ENCODE data around the gene ARHGEF16.

Gene ARHGEF16

DNA sequence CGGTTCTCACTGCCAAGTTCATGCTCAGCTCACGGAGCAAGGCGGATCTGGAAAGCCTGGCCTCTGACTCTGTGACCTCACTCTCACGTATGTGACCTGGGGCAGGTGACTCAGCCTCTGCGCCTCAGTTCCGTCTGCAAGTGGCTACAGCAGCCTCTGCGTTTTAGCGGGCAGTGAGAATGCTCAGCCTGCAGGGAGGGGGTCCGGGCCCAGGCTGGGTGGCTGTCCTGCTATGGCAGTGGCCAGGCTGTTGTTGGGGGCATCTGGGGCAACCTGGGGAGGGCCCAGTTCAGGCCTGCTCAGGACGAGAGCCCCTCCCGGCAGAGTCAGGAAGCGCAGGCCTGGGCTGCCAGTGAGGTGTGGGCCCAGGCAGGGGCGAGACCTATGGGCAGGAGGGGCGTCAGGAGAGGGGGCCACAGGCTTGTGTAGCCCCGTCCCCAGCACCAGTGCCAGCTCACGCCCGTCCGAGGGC lies 27.9 kb downstream of the ARHGEF16 start:
- no peak for DNase-seq (ENCODE audit: low read depth)

DNA sequence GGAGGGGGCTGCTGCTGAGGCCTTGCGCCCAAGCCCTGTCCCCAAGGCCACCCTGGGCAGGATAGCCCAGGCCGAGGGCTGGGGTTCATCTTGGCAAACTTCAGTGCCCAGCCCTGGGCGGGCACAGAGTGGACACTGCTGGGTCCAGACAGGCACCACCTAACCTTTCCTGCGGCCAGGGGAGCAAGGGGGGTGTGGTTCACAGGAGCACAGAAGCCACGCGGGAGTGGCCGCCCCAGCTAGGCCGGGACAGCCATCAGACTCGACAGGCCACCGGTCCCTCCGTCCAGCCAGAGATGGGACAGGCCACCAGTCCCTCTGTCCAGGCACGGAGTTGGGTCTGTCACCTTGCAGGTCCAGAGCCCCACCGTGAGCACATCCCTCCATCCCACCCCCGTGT lies 28.9 kb downstream of the ARHGEF16 start:
- DNase-seq (ENCODE audit: low read depth): no peak

DNA sequence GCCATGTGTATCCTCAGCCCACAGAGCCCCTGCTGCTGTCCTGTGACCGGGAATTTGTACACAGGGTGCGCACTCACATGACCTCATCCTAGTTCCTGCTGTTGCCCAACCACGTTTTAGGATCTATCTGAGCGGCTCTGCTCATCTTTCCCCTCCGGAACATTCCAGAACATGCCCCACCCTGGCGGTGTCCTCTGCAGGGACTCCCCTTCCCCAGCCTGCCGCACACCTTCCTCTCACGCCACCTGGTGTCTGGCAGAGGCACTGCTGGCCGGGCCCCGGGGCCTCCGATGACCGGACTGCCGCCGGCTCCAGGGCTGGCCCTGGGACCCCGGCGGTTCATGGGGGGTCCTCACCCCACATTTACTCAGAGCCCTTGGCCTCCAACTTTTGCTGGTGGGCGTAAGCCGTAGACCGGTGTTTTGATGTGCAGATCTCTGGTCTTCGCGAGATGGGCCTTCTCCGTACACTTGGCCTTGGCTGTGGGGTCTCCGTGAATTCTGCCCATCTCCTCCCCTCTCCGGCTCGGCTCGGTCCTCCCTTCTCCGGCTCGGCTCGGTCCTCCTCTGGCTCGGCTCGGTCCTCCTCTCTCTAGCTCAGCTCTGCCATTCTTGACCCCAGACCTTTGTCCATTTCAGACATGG lies 29.5 kb downstream of the ARHGEF16 start:
- no peak for DNase-seq (ENCODE audit: low read depth)

DNA sequence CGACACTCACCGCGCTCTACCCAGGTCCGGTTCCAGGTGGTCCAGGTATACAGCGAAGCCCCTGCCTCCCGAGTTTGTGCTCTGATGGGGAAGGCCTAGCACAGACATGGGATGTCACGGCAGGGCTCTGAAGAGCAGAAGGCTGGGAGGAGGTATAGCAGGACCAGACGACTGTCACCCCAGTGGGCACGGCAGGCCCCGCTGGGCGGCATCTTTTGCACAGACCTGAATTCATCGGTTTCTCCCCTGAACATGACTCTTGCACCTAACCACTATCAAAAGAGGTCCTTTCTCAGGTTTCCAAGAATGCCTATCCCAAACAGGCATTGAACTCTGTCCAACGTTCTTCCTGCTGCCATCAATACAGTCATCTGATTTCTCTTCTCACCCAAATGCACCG lies 30.6 kb downstream of the ARHGEF16 start:
- DNase-seq (ENCODE audit: low read depth): no peak

DNA sequence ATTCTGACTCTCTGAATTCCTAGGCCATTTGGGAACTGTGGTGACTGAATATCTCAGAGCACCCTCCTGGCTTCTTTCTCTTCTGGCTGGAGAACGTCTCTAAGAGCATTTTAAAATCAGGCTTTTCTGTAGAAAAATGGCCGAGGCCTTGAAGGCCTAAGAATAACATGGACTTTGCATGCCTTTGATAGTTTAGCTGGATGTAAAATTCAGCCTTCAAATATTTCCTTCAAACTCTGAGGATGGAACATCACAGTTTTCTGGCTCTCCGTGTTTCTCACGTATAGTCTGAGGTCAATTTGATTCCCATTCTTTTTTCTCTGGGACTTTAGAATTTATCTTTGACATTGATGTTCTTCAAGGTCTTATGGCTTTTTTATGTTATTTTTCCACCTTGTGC lies 34.0 kb downstream of the ARHGEF16 start:
- no peak for DNase-seq (ENCODE audit: low read depth)

DNA sequence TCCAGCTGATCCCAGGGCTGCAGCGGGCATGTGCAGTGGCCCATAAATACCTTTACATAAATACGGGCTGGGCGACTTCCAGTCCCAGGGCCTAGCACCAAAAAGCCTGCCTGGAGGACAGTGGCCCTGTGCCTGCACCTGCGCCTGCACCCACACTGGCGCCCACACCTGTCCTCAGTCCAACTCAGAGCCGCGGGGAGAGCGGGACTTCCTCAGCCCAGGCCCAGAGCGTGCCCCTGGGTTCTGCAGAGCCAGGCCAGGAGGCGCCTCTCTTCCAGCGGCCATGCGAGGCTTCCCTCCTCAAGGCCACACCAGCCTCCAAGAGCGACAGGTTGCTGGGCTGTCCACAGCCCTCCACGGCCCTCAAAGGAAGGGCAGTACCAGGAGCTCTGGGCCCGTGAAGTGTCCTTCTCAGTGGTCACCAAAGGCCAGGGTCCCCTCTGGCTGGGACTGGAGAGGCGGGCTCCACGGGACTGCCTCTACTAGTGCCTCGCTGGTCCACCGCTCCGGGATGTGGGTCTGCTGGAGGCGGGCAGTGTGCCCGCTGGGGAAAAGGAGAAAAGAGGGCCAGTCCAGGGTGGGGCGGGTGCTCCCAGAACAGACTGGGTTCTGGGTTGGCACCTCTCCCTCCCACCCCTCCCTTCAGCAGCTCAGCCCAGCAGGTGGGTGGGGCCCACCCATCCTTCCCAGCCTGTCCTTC lies 35.7 kb downstream of the ARHGEF16 start:
- no peak for DNase-seq (ENCODE audit: low read depth)

DNA sequence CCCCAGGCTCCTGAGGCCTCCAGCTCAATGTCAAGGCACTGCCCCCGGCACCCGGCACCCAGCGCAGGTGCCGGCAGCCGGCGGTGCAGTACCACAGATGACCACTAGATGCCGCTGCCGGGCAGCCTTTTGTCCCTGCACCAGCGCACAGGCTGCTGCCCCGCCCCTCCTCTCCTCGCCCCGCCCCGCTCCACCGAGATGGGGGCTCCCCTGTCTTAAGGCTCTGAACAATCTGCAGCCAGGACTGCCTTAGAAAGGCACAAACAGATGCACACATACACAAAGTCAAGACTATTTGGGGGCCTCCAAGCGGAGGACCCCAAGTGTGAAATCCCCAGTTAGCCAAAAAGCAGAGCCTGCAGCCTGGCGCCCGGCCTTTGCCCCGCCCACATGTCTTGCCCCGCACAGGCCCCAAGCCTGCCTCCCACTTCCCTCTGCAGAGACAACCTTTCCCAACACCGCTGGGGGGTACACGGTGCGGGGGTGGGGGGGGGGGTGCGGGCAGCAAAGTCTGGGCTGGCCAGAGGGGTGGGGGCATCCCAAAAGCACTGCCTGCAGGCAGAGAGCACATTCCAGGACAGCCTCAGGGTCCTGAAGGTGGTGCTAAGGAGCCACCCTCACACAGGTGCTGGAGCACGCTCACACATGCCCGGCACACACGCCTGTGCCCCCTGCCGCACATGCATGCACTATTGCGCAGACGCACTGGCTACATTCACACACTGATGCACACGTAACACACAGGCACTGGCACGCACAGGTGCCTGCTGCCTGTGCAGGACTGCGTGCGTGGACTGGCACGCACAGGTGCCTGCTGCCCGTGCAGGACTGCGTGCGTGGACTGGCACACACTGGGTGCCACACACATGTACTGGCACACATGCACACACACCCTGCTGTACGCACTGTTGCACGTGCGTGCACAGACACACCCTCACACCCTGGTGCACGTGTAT lies 37.1 kb downstream of the ARHGEF16 start:
- DNase-seq (ENCODE audit: low read depth): peak; percentile 63

DNA sequence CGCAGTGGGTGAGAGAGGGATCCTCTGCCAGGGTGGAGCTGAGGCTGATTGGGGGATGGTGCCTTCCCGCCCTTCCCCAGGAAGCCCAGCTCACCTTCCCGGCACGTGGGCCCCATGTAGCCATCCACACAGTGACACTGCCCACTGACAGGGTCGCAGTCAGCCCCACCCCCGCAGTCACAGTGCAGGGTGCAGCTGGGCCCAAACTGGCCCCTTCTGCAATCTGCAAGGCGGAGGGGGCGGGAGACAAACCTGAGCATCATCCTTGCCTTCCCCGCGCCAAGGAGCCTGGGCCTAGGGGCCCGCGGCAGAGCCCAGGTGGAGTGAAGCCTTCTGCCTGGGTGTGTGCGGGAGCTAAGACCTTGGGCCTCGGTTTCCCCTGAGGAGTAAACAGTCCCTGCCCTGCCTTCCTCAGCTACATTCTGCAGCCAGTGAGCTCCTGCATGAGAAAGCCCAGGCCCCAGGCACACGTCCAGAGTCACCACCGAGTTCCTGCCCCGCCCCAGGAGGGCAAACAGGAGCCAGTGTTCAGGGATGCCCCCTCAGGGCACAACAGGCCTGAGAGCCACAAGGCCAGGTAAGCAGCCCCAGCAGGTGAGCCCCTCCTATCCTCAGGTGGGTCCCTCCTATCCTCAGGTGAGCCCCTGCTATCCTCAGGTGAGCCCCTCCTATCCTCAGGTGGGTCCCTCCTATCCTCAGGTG lies 38.2 kb downstream of the ARHGEF16 start:
- no peak for DNase-seq (ENCODE audit: low read depth)

DNA sequence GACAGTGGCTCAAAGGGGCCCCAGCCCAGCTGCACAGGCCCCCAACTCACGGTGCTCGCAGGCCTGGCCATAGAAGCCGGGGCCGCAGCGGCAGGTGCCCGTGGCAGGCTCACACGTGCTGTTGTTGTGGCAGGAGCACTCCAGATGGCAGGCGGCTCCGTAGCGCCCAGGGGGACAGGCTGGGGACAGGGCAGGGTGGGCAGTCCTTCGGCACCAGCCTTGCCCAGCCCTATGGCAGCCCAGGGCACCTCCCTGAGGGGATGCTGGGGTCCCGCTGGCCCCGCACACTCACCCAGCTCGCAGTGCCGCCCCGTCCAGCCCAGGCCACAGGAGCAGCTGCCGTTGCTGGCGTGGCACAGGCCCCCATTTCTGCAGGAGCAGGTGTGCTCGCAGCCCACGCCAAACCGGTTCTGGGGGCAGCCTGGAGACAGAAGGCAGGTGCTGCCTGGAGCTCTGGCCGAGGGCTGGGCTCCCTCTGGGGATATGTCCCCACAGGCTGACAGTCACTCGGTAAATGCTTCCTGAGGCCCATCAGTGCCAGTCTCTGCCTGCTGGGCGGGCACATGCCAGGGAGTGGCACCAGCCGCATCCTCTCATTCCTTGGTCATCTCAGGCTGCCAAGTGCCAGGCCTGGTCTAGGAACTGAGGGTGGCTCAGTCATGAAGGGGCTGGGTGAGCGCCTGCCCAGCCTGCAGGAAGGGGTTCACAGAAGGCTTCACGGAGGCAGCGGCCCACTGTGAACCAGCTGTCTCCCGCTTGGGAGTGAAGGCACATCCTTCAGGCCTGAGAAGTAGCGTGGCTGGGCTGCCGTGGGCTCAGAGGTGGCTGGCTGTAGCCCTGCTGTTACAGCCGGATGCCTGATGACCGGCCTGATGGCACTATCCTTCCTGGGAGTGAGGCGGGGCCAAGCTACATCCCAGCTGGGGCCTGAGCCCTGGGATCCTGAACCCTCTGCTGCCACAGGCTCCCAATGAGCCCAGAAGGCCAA lies 40.1 kb downstream of the ARHGEF16 start:
- no peak for DNase-seq (ENCODE audit: low read depth)

DNA sequence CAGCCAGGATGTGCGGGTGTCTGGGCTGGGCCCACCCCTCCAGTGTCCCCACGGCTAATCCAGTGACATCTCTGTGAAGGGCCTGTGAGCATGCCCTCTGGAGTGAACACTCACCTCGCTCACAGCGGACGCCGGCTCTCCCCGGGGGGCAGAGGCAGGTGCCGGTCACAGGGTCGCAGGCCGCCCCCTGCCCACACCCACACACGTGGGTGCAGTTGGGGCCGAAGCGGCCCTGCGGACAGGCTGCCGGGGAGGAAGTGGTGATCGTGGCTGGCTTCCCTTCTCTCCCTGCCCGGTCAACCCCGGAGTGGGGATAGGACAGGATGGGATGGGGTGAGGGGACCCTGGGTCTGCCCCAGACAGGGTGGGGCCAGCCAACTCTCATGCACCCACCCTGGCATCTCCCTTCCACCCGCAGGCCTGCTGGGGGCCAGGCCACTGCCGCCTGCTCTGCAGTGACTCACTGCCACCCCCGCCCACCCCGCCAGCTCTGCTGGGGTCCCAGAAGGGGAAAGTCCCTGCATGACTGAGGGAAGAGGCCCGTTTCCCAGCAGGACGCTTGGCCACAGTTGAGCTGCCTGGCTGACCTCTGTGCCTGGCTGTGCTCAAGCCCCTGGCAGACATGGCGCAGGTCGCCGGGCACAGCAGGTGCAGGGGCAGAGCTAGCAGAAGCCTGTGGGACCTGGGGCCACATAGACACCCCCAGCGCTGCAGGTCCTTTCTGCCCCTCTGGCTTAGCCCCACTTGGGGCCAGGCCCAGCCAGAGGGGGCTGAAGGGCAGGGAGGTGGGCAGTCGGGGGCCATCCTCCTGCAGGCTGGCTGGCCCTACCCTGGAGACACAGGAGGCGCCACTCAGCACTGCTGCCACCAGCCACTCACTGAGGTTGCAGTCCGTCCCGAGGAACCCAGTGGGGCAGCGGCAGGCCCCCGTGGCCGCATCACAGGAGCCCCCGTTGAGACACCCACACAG lies 41.6 kb downstream of the ARHGEF16 start:
- DNase-seq (ENCODE audit: low read depth): no peak

DNA sequence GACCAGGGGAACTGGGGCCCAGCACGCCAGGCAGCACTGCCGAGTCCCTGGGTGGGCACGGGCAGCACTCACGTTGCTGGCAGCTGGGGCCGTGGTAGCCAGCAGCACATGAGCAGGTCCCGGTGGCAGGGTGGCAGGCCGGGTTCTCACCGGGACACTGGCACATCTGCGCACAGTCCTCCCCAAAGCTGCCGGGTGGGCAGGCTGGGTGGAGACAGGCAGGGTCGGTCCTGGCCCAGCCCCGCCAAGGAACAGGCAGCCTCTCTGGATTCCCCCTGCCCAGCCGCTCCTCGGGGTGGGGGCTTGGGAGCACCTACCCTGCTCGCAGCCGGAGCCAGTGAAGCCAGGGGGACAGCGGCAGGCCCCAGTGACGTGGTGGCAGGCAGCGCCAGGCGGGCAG lies 42.5 kb downstream of the ARHGEF16 start:
- no peak for DNase-seq (ENCODE audit: low read depth)

DNA sequence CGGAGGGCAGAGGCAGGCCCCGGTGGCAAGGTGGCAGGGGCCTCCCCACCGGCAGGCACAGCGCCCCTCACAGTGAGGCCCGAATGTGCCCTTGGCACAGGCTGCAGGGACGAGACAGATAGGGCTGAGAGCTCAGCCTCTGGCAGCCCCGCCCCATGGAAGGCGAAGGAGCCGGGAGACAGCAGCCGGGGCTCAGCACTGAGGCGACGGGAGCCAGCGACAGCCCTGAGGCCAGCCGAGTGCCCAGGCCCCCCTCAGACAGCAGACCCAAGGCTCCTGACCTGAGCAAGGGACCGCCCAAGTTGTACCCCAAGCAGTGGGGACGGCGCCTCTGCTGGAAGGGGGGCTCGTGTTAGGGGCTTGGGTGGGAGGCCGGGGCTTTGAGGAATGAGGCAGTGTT lies 43.1 kb downstream of the ARHGEF16 start:
- no peak for DNase-seq (ENCODE audit: low read depth)

DNA sequence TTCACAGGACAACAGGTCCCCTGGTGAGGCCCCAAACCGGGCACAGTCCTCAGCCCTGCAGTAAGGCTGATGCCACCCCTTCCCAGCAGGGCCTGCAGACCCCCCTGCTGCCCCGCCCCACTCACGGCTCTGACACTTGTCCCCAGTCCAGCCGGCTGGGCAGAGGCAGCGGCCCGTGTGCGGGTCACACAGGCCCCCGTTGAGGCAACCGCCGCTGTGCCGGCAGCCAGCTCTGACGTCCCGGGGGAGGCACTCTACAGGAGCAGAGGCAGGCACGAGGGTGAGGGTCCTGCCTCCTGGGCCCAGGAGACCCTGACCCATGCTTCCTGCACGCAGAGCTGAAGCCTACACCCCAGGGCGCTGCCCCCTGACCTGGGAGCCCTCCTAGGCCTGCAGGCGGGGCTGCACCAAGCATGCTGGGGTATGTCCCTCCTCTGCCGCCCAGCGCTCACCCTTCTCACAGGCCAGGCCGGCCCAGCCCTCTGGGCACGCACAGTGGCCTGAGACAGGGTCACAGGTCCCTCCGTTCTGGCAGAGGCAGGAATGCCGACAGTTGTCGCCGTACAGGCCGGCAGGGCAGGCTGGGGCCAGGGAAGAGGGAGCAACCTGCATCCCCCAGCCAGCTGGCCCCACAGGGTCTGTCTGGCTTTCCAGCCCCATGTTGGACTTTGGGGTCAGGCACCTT lies 43.9 kb downstream of the ARHGEF16 start:
- DNase-seq (ENCODE audit: low read depth): no peak

DNA sequence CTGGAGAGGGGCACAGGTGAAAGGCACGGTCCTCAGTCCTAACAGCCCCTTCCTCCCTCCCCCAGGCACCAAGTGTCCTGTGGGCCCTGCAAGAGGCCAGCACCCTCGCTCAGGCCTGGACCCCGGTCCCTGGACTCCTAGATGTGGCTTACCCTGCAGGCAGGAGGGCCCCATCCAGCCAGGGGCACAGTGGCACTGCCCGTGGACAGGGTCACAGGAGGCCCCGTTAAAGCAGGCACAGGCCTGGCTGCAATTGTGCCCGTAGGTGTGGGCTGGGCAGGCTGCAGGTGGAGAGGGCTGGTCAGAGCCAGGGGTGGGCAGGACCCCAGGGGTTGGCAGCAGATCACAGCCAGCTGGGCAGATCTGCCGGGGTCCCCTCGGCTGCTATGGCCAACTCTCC lies 44.5 kb downstream of the ARHGEF16 start:
- no peak for DNase-seq (ENCODE audit: low read depth)

DNA sequence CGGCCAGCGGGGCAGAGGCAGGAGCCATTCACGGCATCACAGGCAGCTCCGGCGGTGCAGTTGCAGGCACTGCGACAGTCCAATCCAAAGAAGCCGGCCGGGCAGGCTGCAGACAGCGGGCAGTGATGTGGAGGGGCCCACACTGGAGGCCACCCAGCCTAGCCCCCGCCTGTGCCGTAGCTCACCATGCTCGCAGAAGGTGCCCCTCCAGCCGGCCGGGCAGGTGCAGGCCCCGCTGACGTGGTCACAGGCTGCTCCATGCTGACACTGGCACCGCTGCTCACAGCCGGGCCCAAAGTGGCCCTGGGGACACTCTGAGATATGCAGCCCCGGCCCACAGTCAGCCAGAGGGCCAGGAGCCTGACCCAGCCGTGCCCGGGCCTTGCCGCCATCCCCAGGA lies 45.1 kb downstream of the ARHGEF16 start:
- no peak for DNase-seq (ENCODE audit: low read depth)

DNA sequence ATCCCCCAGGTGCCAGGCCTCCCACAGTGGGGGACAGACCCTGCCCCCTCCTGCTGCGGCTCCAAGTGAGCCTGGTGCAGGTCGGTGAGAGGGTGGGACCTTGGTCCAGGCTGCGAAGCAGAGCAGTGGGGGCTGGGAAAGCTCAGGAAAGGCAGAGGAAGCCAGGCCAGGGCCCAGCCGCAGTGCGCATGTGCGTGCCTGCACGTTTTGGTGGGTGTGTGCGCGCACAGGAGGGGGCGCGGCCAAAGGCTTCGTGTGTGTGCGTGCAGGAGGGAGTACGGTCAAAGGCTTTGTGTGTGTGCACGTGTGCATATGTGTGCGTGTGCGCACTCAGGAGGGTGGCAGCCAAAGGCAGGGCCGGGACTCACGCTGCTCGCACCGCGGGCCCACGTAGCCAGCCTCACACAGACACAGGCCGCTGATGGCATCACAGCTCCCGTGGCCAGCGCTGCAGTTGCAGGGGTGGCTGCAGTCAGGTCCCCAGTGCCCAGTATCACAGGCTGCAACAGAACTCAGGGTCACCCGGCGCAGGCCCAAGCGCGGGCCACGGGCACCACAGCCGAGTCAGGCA lies 45.9 kb downstream of the ARHGEF16 start:
- no peak for DNase-seq (ENCODE audit: low read depth)

DNA sequence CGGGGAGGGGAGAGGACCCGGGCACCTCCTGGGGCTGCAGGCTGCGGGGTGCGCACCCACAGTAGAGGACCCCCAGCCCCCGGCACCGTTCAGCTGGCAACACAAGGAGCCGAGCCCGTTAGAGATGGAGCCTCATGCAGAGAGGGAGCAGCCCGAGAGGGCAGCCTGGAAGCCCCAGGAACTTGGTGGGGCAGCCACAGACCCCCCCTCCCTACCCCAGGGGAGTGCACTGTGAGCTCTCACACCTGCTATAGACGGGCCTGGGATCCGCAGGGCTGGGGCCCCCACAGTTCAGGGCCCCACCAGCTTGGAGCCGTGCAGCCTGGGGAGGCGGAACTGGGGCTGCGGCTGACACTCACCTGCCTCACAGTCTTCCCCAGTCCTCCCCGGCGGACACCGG lies 47.0 kb downstream of the ARHGEF16 start:
- DNase-seq (ENCODE audit: low read depth): no peak

DNA sequence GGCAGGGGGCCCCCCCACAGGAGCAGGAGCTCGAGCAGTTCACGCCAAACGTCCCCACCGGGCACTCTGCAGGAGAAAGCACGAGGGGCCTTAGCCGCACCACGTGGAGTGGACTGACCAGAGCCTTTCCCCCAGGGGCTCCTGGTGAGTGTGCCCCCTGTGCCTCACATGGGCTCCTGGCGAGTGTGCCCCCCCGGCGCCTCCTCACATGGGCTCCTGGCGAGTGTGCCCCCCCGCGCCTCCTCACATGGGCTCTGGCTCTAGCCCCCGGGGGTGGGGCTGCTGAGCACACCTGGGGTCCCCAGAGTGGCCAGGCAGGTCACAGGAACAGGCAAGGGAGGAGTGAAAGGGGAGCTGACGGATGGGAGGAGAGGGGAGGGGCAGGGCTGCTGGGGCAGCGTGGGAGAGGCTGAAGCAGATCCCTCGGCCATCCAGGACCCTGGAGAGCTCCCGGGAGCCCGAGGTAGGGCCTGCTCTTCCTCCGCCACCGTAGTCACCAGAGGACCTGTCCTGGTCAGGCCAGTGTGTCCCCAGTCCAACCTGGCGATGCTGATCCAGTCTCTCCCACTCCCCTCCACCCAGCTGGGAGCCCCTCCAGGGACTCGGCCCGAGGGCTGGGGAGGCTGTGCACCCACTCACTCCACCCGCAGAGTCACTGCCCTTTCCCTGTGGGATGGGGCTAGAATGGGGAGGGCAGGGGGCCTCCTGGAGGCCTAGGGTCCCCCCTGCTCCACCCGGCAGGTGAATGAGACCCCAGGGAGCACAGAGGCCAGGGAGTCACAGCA lies 47.6 kb downstream of the ARHGEF16 start:
- DNase-seq (ENCODE audit: low read depth): no peak
